Measurements from ENCODE around the gene CFAP99.

The CFAP99 gene

GRCh38 chr4:2478229-2478628, 59.5 kb downstream of the CFAP99 start:
- no peak for FAIRE-seq

GRCh38 chr4:2480649-2481048, 61.9 kb downstream of the CFAP99 start:
- no peak for FAIRE-seq

- FAIRE-seq: no peak
These were observed 63.4 kb downstream of the CFAP99 start for GRCh38 chr4:2482192-2482591.

GRCh38 chr4:2482693-2483092, 63.9 kb downstream of the CFAP99 start:
- no peak for FAIRE-seq

GRCh38 chr4:2483237-2483636, 64.5 kb downstream of the CFAP99 start:
- FAIRE-seq: no peak

- FAIRE-seq: no peak
These were observed 65.4 kb downstream of the CFAP99 start for GRCh38 chr4:2484185-2484584.

GRCh38 chr4:2484993-2485392, 66.2 kb downstream of the CFAP99 start:
- no peak for FAIRE-seq

GRCh38 chr4:2485956-2486355, 67.2 kb downstream of the CFAP99 start:
- no peak for FAIRE-seq

GRCh38 chr4:2486981-2487380, 68.2 kb downstream of the CFAP99 start:
- no peak for FAIRE-seq

GRCh38 chr4:2487632-2488031, 68.9 kb downstream of the CFAP99 start:
- no peak for FAIRE-seq

- FAIRE-seq: no peak
These were observed 70.5 kb downstream of the CFAP99 start for GRCh38 chr4:2489081-2489805.

- no peak for FAIRE-seq
These were observed 71.2 kb downstream of the CFAP99 start for GRCh38 chr4:2489841-2490552.

- FAIRE-seq: no peak
These were observed 74.2 kb downstream of the CFAP99 start for GRCh38 chr4:2492970-2493369.

- no peak for FAIRE-seq
These were observed 76.2 kb downstream of the CFAP99 start for GRCh38 chr4:2494992-2495391.

GRCh38 chr4:2497324-2497723, 78.6 kb downstream of the CFAP99 start:
- no peak for FAIRE-seq

- FAIRE-seq: no peak
These were observed 79.2 kb downstream of the CFAP99 start for GRCh38 chr4:2497931-2498330.

GRCh38 chr4:2500547-2500946, 81.8 kb downstream of the CFAP99 start:
- FAIRE-seq: no peak

GRCh38 chr4:2501034-2501594, 82.4 kb downstream of the CFAP99 start:
- no peak for FAIRE-seq

- FAIRE-seq: no peak
These were observed 85.1 kb downstream of the CFAP99 start for GRCh38 chr4:2503809-2504208.

GRCh38 chr4:2507259-2507658, 88.5 kb downstream of the CFAP99 start:
- FAIRE-seq: no peak

- FAIRE-seq: no peak
These were observed 89.1 kb downstream of the CFAP99 start for GRCh38 chr4:2507855-2508254.

- FAIRE-seq: no peak
These were observed 91.8 kb downstream of the CFAP99 start for GRCh38 chr4:2510351-2511259.

- no peak for FAIRE-seq
These were observed 92.9 kb downstream of the CFAP99 start for GRCh38 chr4:2511645-2512131.
